Endothelial cell of umbilical vein (primary cell): Measurements from ENCODE around the gene LIAS. TPM values are rescaled to one million over a fixed set of nuclear protein-coding genes. Genes with fewer than 3 reads are reported as not detected.
"Not testable (repeated sequence)": the region's sequence is repeated elsewhere in the genome, so short reads cannot be mapped to it uniquely, and the experiment has no call there.

Experiments
- BruUV-seq: library from RNA; stranded (reverse); fragments of 400-500 nt; replicated peaks from 2 replicates; lab custom pipeline; 2021; lab: Mats Ljungman, UMichigan
- CTCF ChIA-PET: fragments of 300-600, 350-600 bp; sonication (Branson Sonifier 250); formaldehyde crosslinking; loops from one replicate; lab custom pipeline; 2021; ENCODE audit warnings: antibody characterized with exemption, inconsistent platforms; lab: Charles Lee
- POLR2A ChIA-PET: fragments of 300-600, 350-600 bp; sonication (Branson Sonifier 250); formaldehyde crosslinking; loops from one replicate; lab custom pipeline; 2021; ENCODE audit warnings: antibody characterized with exemption, inconsistent platforms; lab: Charles Lee
- DNase-seq: peaks from one replicate; pipeline ENCODE4 v3.0.0-alpha.2; 2011; ENCODE audit warnings: low read depth, low spot score
- FAIRE-seq: peaks from 2 replicates; lab custom pipeline; 2011; peaks lifted over from hg19 to GRCh38; lab: Jason Lieb, UNC
- H2AFZ ChIP-seq: 2 replicates; pipeline ENCODE4 v1.6.0; 2012; ENCODE audit warnings: low read depth, low read length, control low read depth, inconsistent platforms
- H3K27ac ChIP-seq: 2 replicates; pipeline ENCODE4 v1.5.1; 2011; ENCODE audit warnings: low read depth, mild to moderate bottlenecking, control low read depth, low read length, moderate library complexity; ENCODE audit not compliant: insufficient read depth
- H3K27me3 ChIP-seq, 2 experiments: 2 replicates each; pipeline versions ENCODE4 v1.6.0 to v1.6.1; 2011; ENCODE audit warnings: low read length in 2 of 2, mixed read lengths in 1 of 2; ENCODE audit not compliant: control insufficient read depth in 2 of 2, insufficient read depth in 2 of 2
- H3K36me3 ChIP-seq, 2 experiments: 2 replicates in 1 of 2; 3 replicates in 1 of 2; pipeline ENCODE4 v1.5.1; 2011; ENCODE audit warnings: low read length in 2 of 2, mild to moderate bottlenecking in 1 of 2, moderate library complexity in 1 of 2; ENCODE audit not compliant: control insufficient read depth in 2 of 2, insufficient read depth in 2 of 2; ENCODE audit errors: extremely low read depth in 1 of 2
- H3K4me1 ChIP-seq: 3 replicates; pipeline ENCODE4 v1.5.1; 2011; ENCODE audit warnings: mild to moderate bottlenecking, low read length; ENCODE audit not compliant: control insufficient read depth, insufficient read depth; ENCODE audit errors: extremely low read depth
- H3K4me2 ChIP-seq: 2 replicates; pipeline ENCODE4 v1.6.1; 2011; ENCODE audit warnings: low read length, control low read depth, mixed read lengths; ENCODE audit not compliant: insufficient read depth
- H3K4me3 ChIP-seq, 3 experiments: fragments of 200-600 bp in 1 of 3; sonication (generic), shearing (Covaris generic) in 1 of 3; replicated peaks in 1 of 3; 2 replicates each; pipeline ENCODE4 v1.5.1; 2011 to 2016; ENCODE audit warnings: control low read depth in 3 of 3, low read length in 3 of 3, mild to moderate bottlenecking in 2 of 3, inconsistent platforms in 1 of 3, low read depth in 1 of 3, moderate library complexity in 1 of 3; ENCODE audit not compliant: insufficient read depth in 1 of 3
- H3K79me2 ChIP-seq: 2 replicates; pipeline ENCODE4 v1.6.0; 2012; ENCODE audit warnings: low read length, inconsistent platforms; ENCODE audit not compliant: control insufficient read depth, insufficient read depth
- H3K9ac ChIP-seq: replicated peaks from 2 replicates; pipeline ENCODE3; 2011; ENCODE audit warnings: low read length, control low read depth; ENCODE audit not compliant: insufficient read depth; ENCODE audit errors: extremely low read depth
- H3K9me1 ChIP-seq: replicated peaks from 3 replicates; pipeline ENCODE4 v1.6.0; 2011; ENCODE audit warnings: mild to moderate bottlenecking, low read length; ENCODE audit not compliant: control insufficient read depth, insufficient read depth; ENCODE audit errors: extremely low read depth
- H3K9me3 ChIP-seq: replicated peaks from 2 replicates; pipeline ENCODE4 v1.5.1; 2012; ENCODE audit warnings: low read length, inconsistent platforms; ENCODE audit not compliant: control insufficient read depth, insufficient read depth
- H4K20me1 ChIP-seq: replicated peaks from 2 replicates; pipeline ENCODE3; 2011; ENCODE audit warnings: mild to moderate bottlenecking, low read length; ENCODE audit not compliant: control insufficient read depth, insufficient read depth; ENCODE audit errors: extremely low read depth
- CTCF ChIP-seq, 2 donors: IDR thresholded peaks; 1 replicate in 1 of 2; 2 replicates in 1 of 2; pipeline ENCODE4 v1.5.1; 2011; ENCODE audit warnings: low read length in 2 of 2, mild to moderate bottlenecking in 2 of 2, moderate library complexity in 2 of 2, control low read depth in 1 of 2, inconsistent platforms in 1 of 2, low read depth in 1 of 2; ENCODE audit not compliant: insufficient read depth in 1 of 2; ENCODE audit errors: extremely low read depth in 1 of 2
- EZH2 ChIP-seq: IDR thresholded peaks from 2 replicates; pipeline ENCODE4 v1.6.1; 2012; ENCODE audit warnings: borderline replicate concordance, low read depth, mild to moderate bottlenecking, moderate library complexity, low read length, inconsistent platforms; ENCODE audit not compliant: severe bottlenecking
- FOS ChIP-seq: IDR thresholded peaks from 2 replicates; pipeline ENCODE4 v1.6.1; 2011; ENCODE audit warnings: mild to moderate bottlenecking, low read length, moderate library complexity, borderline replicate concordance; ENCODE audit not compliant: insufficient read depth
- GATA2 ChIP-seq: IDR thresholded peaks from 2 replicates; pipeline ENCODE4 v1.7.0; 2011; ENCODE audit warnings: low read depth, mild to moderate bottlenecking, moderate library complexity, mixed read lengths, low read length; ENCODE audit not compliant: insufficient read length, insufficient read depth
- JUN ChIP-seq: IDR thresholded peaks from 2 replicates; pipeline ENCODE4 v1.6.1; 2011; ENCODE audit warnings: borderline replicate concordance, low read depth; ENCODE audit not compliant: insufficient read length, insufficient read depth
- MYC ChIP-seq: IDR thresholded peaks from one replicate; pipeline ENCODE4 v1.6.1; 2011; ENCODE audit warnings: mild to moderate bottlenecking, low read depth, low read length
- POLR2A ChIP-seq: IDR thresholded peaks from 2 replicates; pipeline ENCODE4 v1.6.1; 2012; ENCODE audit warnings: low read depth, mild to moderate bottlenecking, control low read depth, low read length
- POLR2AphosphoS5 ChIP-seq: IDR thresholded peaks from 2 replicates; pipeline ENCODE4 v1.6.1; 2012; ENCODE audit warnings: low read depth, mild to moderate bottlenecking, control low read depth, low read length, moderate library complexity; ENCODE audit not compliant: insufficient read depth
- dilution Hi-C: fragments of 300-500 bp; cut with MboI; formaldehyde crosslinking; loops from one replicate; pipeline ENCODE4 v1.15.0; 2019; ENCODE audit warnings: low sequenced_read_pairs; ENCODE audit not compliant: extremely low pct_ligation_motif_present
- intact Hi-C: fragments of 100-400 bp; cut with micrococcal nuclease; formaldehyde crosslinking; loops from one replicate; pipeline ENCODE4 v1.10.0; 2022
- polyA plus RNA-seq, 4 experiments: library from polyadenylated mRNA; depleted of rRNA in 3 of 4; stranded (reverse) in 3 of 4; unstranded in 1 of 4; fragments of >200 nt; gene quantifications; 2 replicates each; pipeline versions ENCODE4 v1.2.1 to v1.2.3, GENCODE V29; 2011 to 2012; ENCODE audit warnings: missing spikeins in 1 of 4
- total RNA-seq: library from RNA; stranded (reverse); gene quantifications from 2 replicates; pipeline ENCODE4 v1.2.3, GENCODE V29; 2021
- TF ChIP-seq, protein P1 (sequence below): IDR thresholded peaks from 2 replicates; pipeline ENCODE4 v1.6.1; 2011; ENCODE audit not compliant: insufficient read depth, insufficient read length

Gene LIAS
- total and polyA plus RNA-seq, 2 donors (not counting 3 experiments of a cell fraction or from before 2014, with no cell fraction given): 5.5 to 11.3 TPM

GRCh38 chr4:39515669-39516401 lies 57.0 kb downstream of the LIAS start:
- CTCF ChIA-PET, H3K9me3 ChIP-seq, POLR2A ChIA-PET, H3K4me2 ChIP-seq, FAIRE-seq, BruUV-seq, H3K4me1 ChIP-seq, H2AFZ ChIP-seq, intact Hi-C loops, H3K9ac ChIP-seq, H3K9me1 ChIP-seq, DNase-seq, H3K36me3 ChIP-seq, H3K27ac ChIP-seq, H4K20me1 ChIP-seq, H3K4me3 ChIP-seq, H3K27me3 ChIP-seq, dilution Hi-C loops: not testable (repeated sequence)
- H3K79me2 ChIP-seq: peaks cover 17% of the 10 kb centered on the region

DNA sequence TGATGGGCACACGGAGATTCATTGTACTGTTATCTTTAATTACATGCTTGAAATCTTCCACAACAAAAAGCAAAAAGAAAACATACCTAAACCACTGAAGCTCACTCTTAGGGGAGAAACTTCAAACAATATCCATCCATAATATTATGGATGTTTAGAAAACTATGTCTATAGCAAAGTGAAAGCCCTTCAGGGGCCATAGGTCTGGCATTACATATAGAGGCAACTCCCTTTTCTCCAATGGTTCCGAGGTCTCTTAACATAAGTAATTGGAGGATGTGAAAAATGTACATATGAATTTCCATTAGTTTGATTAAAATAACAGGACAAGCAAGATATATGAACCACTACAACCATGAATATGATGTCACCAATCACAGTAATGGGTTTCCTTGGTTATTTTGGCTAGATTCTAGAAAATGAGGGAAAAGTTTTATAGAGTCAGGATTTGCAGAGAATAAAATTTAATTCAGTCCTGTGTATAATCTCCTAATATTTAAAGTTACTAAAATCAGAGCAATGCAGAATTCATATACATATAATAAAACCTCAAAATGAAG lies 57.6 kb downstream of the LIAS start:
- Histone ChIP-seq H3K36me3 (peaks cover 2 to 5% of the 10 kb centered on the region in 2 experiments), H3K4me3 (no peak overlapping the region), H3K79me2 (peaks cover 22% of the 10 kb centered on the region), H3K27ac (no peak overlapping the region), H3K9ac (no peak overlapping the region), H2AFZ (no peak overlapping the region), H3K9me3 (no peaks in the 10 kb centered on the region), H4K20me1 (no peaks in the 10 kb centered on the region), H3K9me1 (no peaks in the 10 kb centered on the region), H3K27me3 (no peaks in the 10 kb centered on the region), H3K4me2 (no peak overlapping the region), H3K4me1 (peaks cover 3% of the 10 kb centered on the region)
- CTCF ChIA-PET: no interaction called here
- intact Hi-C loops: no loop called here
- FAIRE-seq (no peak), DNase-seq (no peak)
- BruUV-seq: no TSS peak
- dilution Hi-C loops: no loop called here
- POLR2A ChIA-PET: no interaction called here
- TF ChIP-seq POLR2A: no peak
- TF ChIP-seq JUN: no peak
- TF ChIP-seq GATA2: no peak
- TF ChIP-seq, protein P1, sequence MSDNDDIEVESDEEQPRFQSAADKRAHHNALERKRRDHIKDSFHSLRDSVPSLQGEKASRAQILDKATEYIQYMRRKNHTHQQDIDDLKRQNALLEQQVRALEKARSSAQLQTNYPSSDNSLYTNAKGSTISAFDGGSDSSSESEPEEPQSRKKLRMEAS: no peak
- no peak for TF ChIP-seq MYC
- no peak for TF ChIP-seq CTCF (IDR thresholded peaks at IDR 0.05; ENCODE audit: extremely low read depth in 1 of 2, insufficient read depth in 1 of 2, low read depth in 1 of 2, low read length in 2 of 2)
- TF ChIP-seq EZH2: no peak
- no peak for TF ChIP-seq FOS
- TF ChIP-seq POLR2AphosphoS5: no peak
